H1 (cell line): ENCODE measurements around the gene ZNF618. TPM values are rescaled to one million over a fixed set of nuclear protein-coding genes. Genes with fewer than 3 reads are reported as not detected.

Source experiments
- CTCF ChIA-PET: fragments of 300-600 bp; sonication (Branson Sonifier 250); formaldehyde crosslinking; loops from one replicate; lab custom pipeline; 2021; ENCODE audit not compliant: partially characterized antibody; lab: Charles Lee
- POLR2A ChIA-PET: fragments of 300-600 bp; sonication (Branson Sonifier 250); formaldehyde crosslinking; loops from one replicate; lab custom pipeline; 2021; ENCODE audit warnings: inconsistent platforms; ENCODE audit not compliant: partially characterized antibody; lab: Charles Lee
- DNase-seq, 2 experiments: peaks; one replicate each; pipeline versions ENCODE4 v3.0.0 to v3.0.0-alpha.2; 2010 to 2022; ENCODE audit warnings: low spot score in 2 of 2, low read depth in 1 of 2, mixed read lengths in 1 of 2
- FAIRE-seq: peaks from 2 replicates; lab custom pipeline; 2011; peaks lifted over from hg19 to GRCh38; lab: Jason Lieb, UNC
- H2AFZ ChIP-seq: 2 replicates; pipeline ENCODE4 v1.8.1; 2012; ENCODE audit warnings: low read length, inconsistent platforms
- H2AK5ac ChIP-seq: 2 replicates; pipeline ENCODE4 v1.6.1; 2013; ENCODE audit warnings: low read depth, low read length
- H2BK120ac ChIP-seq: replicated peaks from 2 replicates; pipeline ENCODE3; 2013; ENCODE audit warnings: low read depth, low read length, inconsistent platforms
- H2BK12ac ChIP-seq: 2 replicates; pipeline ENCODE4 v1.6.1; 2013; ENCODE audit warnings: low read depth, low read length
- H2BK15ac ChIP-seq: 2 replicates; pipeline ENCODE4 v1.6.1; 2013; ENCODE audit warnings: low read length
- H2BK20ac ChIP-seq: 2 replicates; pipeline ENCODE4 v1.6.1; 2013; ENCODE audit warnings: low read length
- H2BK5ac ChIP-seq: 2 replicates; pipeline ENCODE4 v1.6.1; 2013; ENCODE audit warnings: low read depth, low read length
- H3K14ac ChIP-seq: 2 replicates; pipeline ENCODE4 v1.6.1; 2013; ENCODE audit warnings: inconsistent platforms; ENCODE audit not compliant: insufficient read length
- H3K18ac ChIP-seq: 2 replicates; pipeline ENCODE4 v1.6.1; 2013; ENCODE audit warnings: low read length; ENCODE audit errors: extremely low read depth
- H3K23ac ChIP-seq: 2 replicates; pipeline ENCODE4 v1.6.1; 2013; ENCODE audit warnings: inconsistent platforms; ENCODE audit not compliant: insufficient read length
- H3K23me2 ChIP-seq: 2 replicates; pipeline ENCODE4 v1.6.1; 2013; ENCODE audit warnings: low read depth, low read length
- H3K27ac ChIP-seq: 2 replicates; pipeline ENCODE4 v1.6.1; 2011; ENCODE audit warnings: low read depth, low read length, inconsistent platforms
- H3K27me3 ChIP-seq, 4 experiments: replicated peaks in 1 of 4; 1 replicate in 1 of 4; 2 replicates in 3 of 4; pipeline versions ENCODE4 v1.6.1 to v1.8.1; 2011 to 2013; ENCODE audit warnings: low read length in 3 of 4, mild to moderate bottlenecking in 3 of 4, inconsistent platforms in 2 of 4, mixed read lengths in 2 of 4, moderate library complexity in 1 of 4; ENCODE audit not compliant: control insufficient read depth in 3 of 4, insufficient read depth in 3 of 4; ENCODE audit errors: extremely low read depth in 1 of 4
- H3K36me3 ChIP-seq, 4 experiments: 2 replicates each; pipeline versions ENCODE4 v1.6.1 to v1.8.1; 2011 to 2013; ENCODE audit warnings: mild to moderate bottlenecking in 4 of 4, low read length in 3 of 4, moderate library complexity in 2 of 4, control low read depth in 1 of 4, inconsistent platforms in 1 of 4; ENCODE audit not compliant: insufficient read depth in 4 of 4, control insufficient read depth in 2 of 4
- H3K4ac ChIP-seq: replicated peaks from 2 replicates; pipeline ENCODE3; 2013; ENCODE audit warnings: low read length, low read depth, mixed read lengths, inconsistent platforms; ENCODE audit not compliant: insufficient read length
- H3K4me1 ChIP-seq, 4 experiments: replicated peaks in 1 of 4; 1 replicate in 1 of 4; 2 replicates in 3 of 4; pipeline versions ENCODE4 v1.6.1 to v1.8.1; 2011 to 2013; ENCODE audit warnings: low read length in 3 of 4, inconsistent platforms in 2 of 4, mixed read lengths in 1 of 4; ENCODE audit not compliant: insufficient read depth in 4 of 4, control insufficient read depth in 3 of 4
- H3K4me2 ChIP-seq, 2 experiments: 2 replicates each; pipeline versions ENCODE4 v1.6.1 to v1.8.1; 2011 to 2013; ENCODE audit warnings: low read depth in 2 of 2, low read length in 2 of 2, control low read depth in 1 of 2, inconsistent platforms in 1 of 2, mild to moderate bottlenecking in 1 of 2; ENCODE audit not compliant: insufficient read depth in 1 of 2
- H3K4me3 ChIP-seq, 4 experiments: fragments of 200-600, 300-600 bp in 1 of 4; sonication (generic), shearing (Covaris generic), sonication (Bioruptor Twin) in 1 of 4; 2 replicates each; pipeline versions ENCODE4 v1.5.1 to v1.8.1; 2011 to 2016; ENCODE audit warnings: low read length in 4 of 4, low read depth in 3 of 4, control low read depth in 2 of 4, inconsistent platforms in 2 of 4, mild to moderate bottlenecking in 2 of 4, mixed read lengths in 1 of 4, moderate library complexity in 1 of 4; ENCODE audit not compliant: insufficient read depth in 2 of 4; ENCODE audit errors: extremely low read depth in 1 of 4
- H3K56ac ChIP-seq: replicated peaks from 2 replicates; pipeline ENCODE3; 2013; ENCODE audit warnings: low read depth, mild to moderate bottlenecking, mixed read lengths, low read length, inconsistent platforms; ENCODE audit not compliant: insufficient read length
- H3K79me1 ChIP-seq: 2 replicates; pipeline ENCODE4 v1.6.1; 2013; ENCODE audit warnings: low read depth, low read length, control low read depth
- H3K79me2 ChIP-seq, 2 experiments: 2 replicates each; pipeline versions ENCODE4 v1.6.1 to v1.8.1; 2012 to 2013; ENCODE audit warnings: low read length in 2 of 2, mild to moderate bottlenecking in 2 of 2, inconsistent platforms in 1 of 2; ENCODE audit not compliant: insufficient read depth in 2 of 2, control insufficient read depth in 1 of 2
- H3K9ac ChIP-seq, 4 experiments: replicated peaks in 1 of 4; 1 replicate in 1 of 4; 2 replicates in 3 of 4; pipeline versions ENCODE4 v1.6.1 to v1.8.1; 2011 to 2013; ENCODE audit warnings: low read depth in 3 of 4, low read length in 3 of 4, control low read depth in 2 of 4, mild to moderate bottlenecking in 2 of 4, moderate library complexity in 2 of 4, inconsistent platforms in 1 of 4; ENCODE audit errors: extremely low read depth in 1 of 4
- H3K9me3 ChIP-seq, 2 experiments: 2 replicates each; pipeline versions ENCODE4 v1.6.1 to v1.8.1; 2012 to 2013; ENCODE audit warnings: mild to moderate bottlenecking in 2 of 2, moderate library complexity in 2 of 2, control low read depth in 1 of 2, inconsistent platforms in 1 of 2, low read depth in 1 of 2, low read length in 1 of 2, mixed read lengths in 1 of 2; ENCODE audit not compliant: insufficient read depth in 2 of 2
- H4K20me1 ChIP-seq, 2 experiments: replicated peaks in 1 of 2; 2 replicates each; pipeline versions ENCODE3 to v1.8.1; 2011 to 2013; ENCODE audit warnings: inconsistent platforms in 2 of 2, low read length in 2 of 2, mild to moderate bottlenecking in 1 of 2; ENCODE audit not compliant: insufficient read depth in 2 of 2, control insufficient read depth in 1 of 2
- H4K5ac ChIP-seq: 2 replicates; pipeline ENCODE4 v1.6.1; 2013; ENCODE audit warnings: low read length, low read depth, mixed read lengths, inconsistent platforms; ENCODE audit not compliant: insufficient read length
- H4K8ac ChIP-seq: 2 replicates; pipeline ENCODE4 v1.8.0; 2013; ENCODE audit warnings: mild to moderate bottlenecking, moderate library complexity, low read length, inconsistent platforms; ENCODE audit not compliant: insufficient read depth; ENCODE audit errors: extremely low read depth
- H4K91ac ChIP-seq: replicated peaks from 2 replicates; pipeline ENCODE3; 2013; ENCODE audit warnings: low read length, mixed read lengths, inconsistent platforms; ENCODE audit not compliant: insufficient read length
- CBX8 ChIP-seq: fragments of 300-800, 300-1000 bp; sonication (generic); IDR thresholded peaks from 2 replicates; pipeline ENCODE4 v1.7.1; 2016; ENCODE audit warnings: low read depth, low read length, borderline replicate concordance
- GABPA ChIP-seq: IDR thresholded peaks from 2 replicates; pipeline ENCODE4 v1.6.1; 2011; ENCODE audit warnings: mild to moderate bottlenecking, low read length, moderate library complexity, borderline replicate concordance; ENCODE audit not compliant: insufficient read depth
- GTF2F1 ChIP-seq: IDR thresholded peaks from 2 replicates; pipeline ENCODE4 v1.6.1; 2012; ENCODE audit warnings: low read depth, low read length, improper control_type of control experiment, borderline replicate concordance
- KDM4A ChIP-seq: IDR thresholded peaks from one replicate; pipeline ENCODE4 v1.7.1; 2012; ENCODE audit warnings: low read depth, mild to moderate bottlenecking, moderate library complexity, low read length, inconsistent platforms; ENCODE audit not compliant: severe bottlenecking
- NRF1 ChIP-seq: IDR thresholded peaks from 2 replicates; pipeline ENCODE4 v1.6.1; 2011; ENCODE audit warnings: mild to moderate bottlenecking, low read depth, low read length, improper control_type of control experiment
- POLR2AphosphoS5 ChIP-seq: IDR thresholded peaks from 2 replicates; pipeline ENCODE4 v1.6.1; 2011; ENCODE audit warnings: low read depth, low read length
- RNF2 ChIP-seq: fragments of 200-900, 300-1000 bp; sonication (generic); IDR thresholded peaks from 2 replicates; pipeline ENCODE4 v1.7.1; 2016; ENCODE audit warnings: borderline replicate concordance, low read depth, mild to moderate bottlenecking, antibody characterized with exemption, low read length; ENCODE audit not compliant: poor library complexity, severe bottlenecking; ENCODE audit errors: missing control alignments
- SIX5 ChIP-seq: IDR thresholded peaks from 2 replicates; pipeline ENCODE4 v1.6.1; 2011; ENCODE audit warnings: mild to moderate bottlenecking, low read depth, low read length
- TCF12 ChIP-seq: IDR thresholded peaks from 2 replicates; pipeline ENCODE4 v1.6.1; 2011; ENCODE audit warnings: low read depth, mild to moderate bottlenecking, low read length
- WGBS, 2 experiments: shearing (Covaris generic) in 1 of 2; methylation state at CpG; one replicate each; pipeline versions ENCODE4 v1.1.6 to v1.1.7; 2013 to 2015; ENCODE audit warnings: low lambda C conversion rate in 2 of 2, mixed read lengths in 2 of 2, inconsistent platforms in 1 of 2, low coverage in 1 of 2, missing lambda C conversion rate in 1 of 2; ENCODE audit not compliant: insufficient replicate concordance in 2 of 2, insufficient coverage in 1 of 2, insufficient read length in 1 of 2; ENCODE audit errors: extremely low coverage in 1 of 2, missing lambda C conversion rate in 1 of 2; 5-methylcytosine and 5-hydroxymethylcytosine counted together
- polyA plus RNA-seq, 7 experiments: library from polyadenylated mRNA; depleted of rRNA in 3 of 7; stranded (reverse) in 5 of 7; unstranded in 2 of 7; fragments of >200 nt in 5 of 7; fragments of 200-250 nt in 2 of 7; gene quantifications; 1 replicate in 5 of 7; 2 replicates in 1 of 7; 4 replicates in 1 of 7; pipeline versions ENCODE4 v1.2.1 to v1.2.3, GENCODE V29; 2011 to 2013; ENCODE audit warnings: missing spikeins in 2 of 7, mixed read lengths in 2 of 7
- total RNA-seq: library from RNA; stranded (reverse); fragmentation: NEBNext Ultra II Directional; extraction: Animal tissue kit (Norgen Biotek cat#: 25700); gene quantifications from 2 replicates; pipeline ENCODE4 v1.2.1, GENCODE V29; 2021

The ZNF618 gene
- total and polyA plus RNA-seq, 2 of the 8 experiments (the other 6 are each of a cell fraction or from before 2014, with no cell fraction given), result 9.6 to 28.5 TPM

- Histone ChIP-seq H3K79me1 (no peaks in the 10 kb centered on the region), H2BK20ac (no peak overlapping the region), H4K20me1 (no peaks in the 10 kb centered on the region), H2AK5ac (no peak overlapping the region), H2BK5ac (no peak overlapping the region), H3K23ac (no peak overlapping the region)
- 93% methylated on average over 7 of the region's 7 CpGs; no CpG with 5 or more reads in 1 of the 2 experiments for WGBS, 2 experiments
- TF ChIP-seq TCF12 (no peak), CBX8 (no peak), POLR2AphosphoS5 (no peak), SIX5 (no peak), NRF1 (no peak), GTF2F1 (no peak), GABPA (no peak), KDM4A (no peak), RNF2 (no peak)
- TF ChIP-seq, all 59 proteins: peak for 0
- Histone ChIP-seq H3K9me3 (no peaks in the 10 kb centered on the region), H3K23me2 (no peaks in the 10 kb centered on the region), H2BK15ac (no peak overlapping the region), H3K4me3 (no peak overlapping the region), H4K5ac (no peak overlapping the region), H3K4ac (no peak overlapping the region), H3K27ac (no peak overlapping the region), H4K8ac (no peak overlapping the region), H4K91ac (no peak overlapping the region), H3K18ac (no peak overlapping the region), H2AFZ (no peak overlapping the region), H3K4me1 (no peaks in the 10 kb centered on the region), H3K27me3 (no peaks in the 10 kb centered on the region), H2BK120ac (no peak overlapping the region), H3K56ac (no peak overlapping the region), H3K36me3 (0 out of 8 replicates have a peak, but pooled peaks cover 0 to 4% (median 0%) of the 10 kb centered on the region in 4 experiments), H3K4me2 (no peak overlapping the region), H2BK12ac (no peak overlapping the region), H3K79me2 (no peaks in the 10 kb centered on the region), H3K9ac (no peak overlapping the region), H3K14ac (no peak overlapping the region)
- FAIRE-seq (no peak), DNase-seq (no peak)
- POLR2A ChIA-PET, result interaction anchor here (0.6 kb wide), 1 partner anchor 202 kb away, joined by 3 read pairs; no protein-coding TSS in a partner anchor
- CTCF ChIA-PET, result interaction anchor here (0.7 to 1.9 kb wide), 7 partner anchors 11 to 376 kb away, joined by 3 to 5 read pairs (median 4); no protein-coding TSS in a partner anchor
Observed at GRCh38 chr9:114057161-114057885, 181.2 kb downstream of the ZNF618 start.
